HCT116 (cell line): ENCODE results near the gene CHRNG. TPM values are rescaled to one million over a fixed set of nuclear protein-coding genes. Genes with fewer than 3 reads are reported as not detected.

Experiments used
- ATAC-seq: fragments of 200-7000 bp; cut with Tn5 transposase; 2 replicates; pipeline ENCODE4 v1.9.1; 2020; ENCODE audit warnings: mild to moderate bottlenecking, moderate library complexity
- BruUV-seq: library from RNA; stranded (reverse); fragments of 400-500 nt; replicated peaks from 2 replicates; lab custom pipeline; 2021; lab: Mats Ljungman, UMichigan
- CTCF ChIA-PET: fragments of 300-600 bp; sonication (Branson Sonifier 250); formaldehyde crosslinking; loops from one replicate; lab custom pipeline; 2021; ENCODE audit warnings: antibody characterized with exemption; lab: Charles Lee
- POLR2A ChIA-PET: fragments of 300-600, 350-600 bp; sonication (Branson Sonifier 250); formaldehyde crosslinking; loops from one replicate; lab custom pipeline; 2021; ENCODE audit warnings: antibody characterized with exemption; lab: Charles Lee
- RAD21 ChIA-PET, 2 experiments: fragments of 300-600 bp; sonication (Branson Sonifier 250); formaldehyde crosslinking; loops; one replicate each; lab custom pipeline; 2023; ENCODE audit warnings: low total read pairs in 2 of 2; ENCODE audit not compliant: uncharacterized antibody in 2 of 2, unreplicated experiment in 2 of 2, low non-redundant PET in 1 of 2; lab: Charles Lee
- DNase-seq: peaks from one replicate; pipeline ENCODE4 v3.0.0-alpha.2; 2010; ENCODE audit warnings: low read depth, low spot score
- H2AFZ ChIP-seq: fragments of 200-600 bp; shearing (Covaris generic), sonication (generic); 2 replicates; pipeline ENCODE4 v1.6.1; 2017; ENCODE audit warnings: low read depth, mixed run types, mixed read lengths, antibody characterized with exemption, low read length; ENCODE audit not compliant: poor library complexity, severe bottlenecking
- H3K27ac ChIP-seq: 2 replicates; pipeline ENCODE4 v1.5.1; 2012; ENCODE audit warnings: low read depth, low read length
- H3K27me3 ChIP-seq: fragments of 200-600 bp; sonication (generic); 2 replicates; pipeline ENCODE4 v1.6.1; 2016; ENCODE audit warnings: mixed run types, low read length, mixed read lengths; ENCODE audit not compliant: insufficient read depth
- H3K36me3 ChIP-seq, 2 experiments: fragments of 200-500 bp in 1 of 2; fragments of 200-600 bp in 1 of 2; sonication (Bioruptor generic) in 1 of 2; sonication (generic) in 1 of 2; 2 replicates each; pipeline versions ENCODE4 v1.5.1 to v1.6.1; 2014 to 2016; ENCODE audit warnings: low read length in 2 of 2, inconsistent platforms in 1 of 2, mixed read lengths in 1 of 2, mixed run types in 1 of 2; ENCODE audit not compliant: insufficient read depth in 2 of 2, control insufficient read depth in 1 of 2
- H3K4me1 ChIP-seq, 2 experiments: fragments of 200-600 bp in 1 of 2; sonication (generic) in 1 of 2; 2 replicates each; pipeline versions ENCODE4 v1.5.1 to v1.6.1; 2012 to 2017; ENCODE audit warnings: low read length in 2 of 2, inconsistent platforms in 1 of 2, mild to moderate bottlenecking in 1 of 2, mixed read lengths in 1 of 2, mixed run types in 1 of 2, moderate library complexity in 1 of 2; ENCODE audit not compliant: insufficient read depth in 2 of 2, control insufficient read depth in 1 of 2
- H3K4me2 ChIP-seq: fragments of 200-600 bp; sonication (generic); 2 replicates; pipeline ENCODE4 v1.6.1; 2017; ENCODE audit warnings: mixed run types, low read length, mixed read lengths
- H3K4me3 ChIP-seq, 2 experiments: fragments of 200-600 bp in 1 of 2; sonication (generic) in 1 of 2; replicated peaks in 1 of 2; 2 replicates each; pipeline ENCODE4 v1.5.1; 2011 to 2016; ENCODE audit warnings: low read length in 2 of 2, control low read depth in 1 of 2, low read depth in 1 of 2, mild to moderate bottlenecking in 1 of 2, mixed read lengths in 1 of 2, mixed run types in 1 of 2
- H3K79me2 ChIP-seq: fragments of 200-600 bp; sonication (generic); 2 replicates; pipeline ENCODE4 v1.6.1; 2017; ENCODE audit warnings: mild to moderate bottlenecking, mixed run types, low read length, moderate library complexity, mixed read lengths; ENCODE audit not compliant: insufficient read depth
- H3K9ac ChIP-seq: fragments of 200-600 bp; sonication (generic); 2 replicates; pipeline ENCODE4 v1.6.1; 2016; ENCODE audit warnings: low read length, mixed read lengths
- H3K9me2 ChIP-seq: fragments of 200-600 bp; sonication (generic), shearing (Covaris generic); 2 replicates; pipeline ENCODE4 v1.6.1; 2017; ENCODE audit warnings: mixed run types, mild to moderate bottlenecking, moderate library complexity; ENCODE audit not compliant: insufficient read depth
- H3K9me3 ChIP-seq, 2 experiments: fragments of 200-500 bp in 1 of 2; fragments of 200-600 bp in 1 of 2; sonication (Bioruptor generic) in 1 of 2; sonication (generic) in 1 of 2; 2 replicates each; pipeline ENCODE4 v1.6.1; 2014 to 2017; ENCODE audit warnings: low read length in 2 of 2, mixed read lengths in 2 of 2, inconsistent platforms in 1 of 2, low read depth in 1 of 2, mild to moderate bottlenecking in 1 of 2, mixed run types in 1 of 2, moderate library complexity in 1 of 2; ENCODE audit not compliant: control insufficient read depth in 1 of 2, insufficient read depth in 1 of 2
- H4K20me1 ChIP-seq: fragments of 200-600 bp; sonication (generic), shearing (Covaris generic); 2 replicates; pipeline ENCODE4 v1.6.1; 2017; ENCODE audit warnings: mixed run types, mild to moderate bottlenecking, moderate library complexity; ENCODE audit not compliant: insufficient read depth
- CEBPB ChIP-seq: IDR thresholded peaks from 2 replicates; pipeline ENCODE4 v1.6.1; 2012; ENCODE audit warnings: low read depth
- EGR1 ChIP-seq: IDR thresholded peaks from 2 replicates; pipeline ENCODE4 v1.6.1; 2012; ENCODE audit warnings: low read depth
- ELF1 ChIP-seq: IDR thresholded peaks from 2 replicates; pipeline ENCODE4 v1.6.1; 2012; ENCODE audit warnings: low read depth, borderline replicate concordance
- EZH2 ChIP-seq: fragments of 200-600 bp; sonication (generic); IDR thresholded peaks from 2 replicates; pipeline ENCODE4 v1.6.1; 2017; ENCODE audit warnings: antibody characterized with exemption, mixed run types
- FOSL1 ChIP-seq: IDR thresholded peaks from 2 replicates; pipeline ENCODE4 v1.6.1; 2012; ENCODE audit warnings: low read depth
- JUND ChIP-seq: IDR thresholded peaks from 2 replicates; pipeline ENCODE4 v1.6.1; 2012
- RAD21 ChIP-seq: IDR thresholded peaks from 2 replicates; pipeline ENCODE4 v1.6.1; 2012; ENCODE audit warnings: low read depth, mild to moderate bottlenecking
- SIN3A ChIP-seq: IDR thresholded peaks from 2 replicates; pipeline ENCODE4 v1.6.1; 2012; ENCODE audit warnings: low read depth
- SP1 ChIP-seq: IDR thresholded peaks from 2 replicates; pipeline ENCODE4 v1.6.1; 2012; ENCODE audit warnings: low read depth
- SRF ChIP-seq: IDR thresholded peaks from 2 replicates; pipeline ENCODE4 v1.6.1; 2012; ENCODE audit warnings: low read depth
- TCF7L2 ChIP-seq: IDR thresholded peaks from 2 replicates; pipeline ENCODE4 v1.7.0; 2011; ENCODE audit warnings: borderline replicate concordance, inconsistent platforms; ENCODE audit not compliant: insufficient read depth, insufficient read length; ENCODE audit errors: extremely low read depth
- YY1 ChIP-seq: IDR thresholded peaks from 2 replicates; pipeline ENCODE4 v1.6.1; 2011; ENCODE audit warnings: low read length, low read depth, moderate library complexity, mild to moderate bottlenecking; ENCODE audit not compliant: insufficient replicate concordance; ENCODE audit errors: extremely low read depth
- ZBTB33 ChIP-seq: IDR thresholded peaks from 2 replicates; pipeline ENCODE4 v1.6.1; 2011; ENCODE audit warnings: mild to moderate bottlenecking, low read length, moderate library complexity; ENCODE audit not compliant: insufficient replicate concordance; ENCODE audit errors: extremely low read depth
- ZFX ChIP-seq: fragments of 450-650 bp; IDR thresholded peaks from 2 replicates; pipeline ENCODE4 v1.6.1; 2017
- ZNF274 ChIP-seq: fragments of 200-500 bp; sonication (Bioruptor generic); IDR thresholded peaks from 2 replicates; pipeline ENCODE4 v1.6.1; 2014; ENCODE audit warnings: mild to moderate bottlenecking, low read depth, low read length, inconsistent platforms
- intact Hi-C: fragments of 100-400 bp; cut with micrococcal nuclease; formaldehyde crosslinking; loops from 2 replicates; pipeline ENCODE4 v1.10.0; 2022
- total RNA-seq: library from RNA; stranded (reverse); gene quantifications from one replicate; pipeline ENCODE4 v1.2.1, GENCODE V29; 2021; ENCODE audit not compliant: unreplicated experiment
- TF ChIP-seq, protein P1 (sequence below): IDR thresholded peaks from 2 replicates; pipeline ENCODE4 v1.6.1; 2012

The CHRNG gene
- total RNA-seq, 1 experiment from 2014 or later: not detected

GRCh38 chr2:232588680-232589585, 49.4 kb downstream of the CHRNG start:
- BruUV-seq: no TSS peak
- Histone ChIP-seq H2AFZ (no peak overlapping the region), H3K36me3 (no peaks in the 10 kb centered on the region), H3K27me3 (no peaks in the 10 kb centered on the region), H3K9ac (no peak overlapping the region), H3K79me2 (no peaks in the 10 kb centered on the region), H3K9me3 (no peaks in the 10 kb centered on the region), H3K4me3 (no peak overlapping the region), H3K4me2 (peak overlapping the region; percentile 33), H4K20me1 (no peaks in the 10 kb centered on the region), H3K27ac (peak overlapping the region; percentile 10; the same call in 1 of the 2 replicates), H3K4me1 (peaks cover 26 to 34% of the 10 kb centered on the region in 2 experiments), H3K9me2 (no peaks in the 10 kb centered on the region)
- ChIA-PET CTCF (no interaction called here), POLR2A (no interaction called here), RAD21 (no interaction called here)
- intact Hi-C loops: no loop called here
- DNase-seq (no peak), ATAC-seq (no peak)
- TF ChIP-seq SRF (no peak), ZBTB33 (no peak)

DNA sequence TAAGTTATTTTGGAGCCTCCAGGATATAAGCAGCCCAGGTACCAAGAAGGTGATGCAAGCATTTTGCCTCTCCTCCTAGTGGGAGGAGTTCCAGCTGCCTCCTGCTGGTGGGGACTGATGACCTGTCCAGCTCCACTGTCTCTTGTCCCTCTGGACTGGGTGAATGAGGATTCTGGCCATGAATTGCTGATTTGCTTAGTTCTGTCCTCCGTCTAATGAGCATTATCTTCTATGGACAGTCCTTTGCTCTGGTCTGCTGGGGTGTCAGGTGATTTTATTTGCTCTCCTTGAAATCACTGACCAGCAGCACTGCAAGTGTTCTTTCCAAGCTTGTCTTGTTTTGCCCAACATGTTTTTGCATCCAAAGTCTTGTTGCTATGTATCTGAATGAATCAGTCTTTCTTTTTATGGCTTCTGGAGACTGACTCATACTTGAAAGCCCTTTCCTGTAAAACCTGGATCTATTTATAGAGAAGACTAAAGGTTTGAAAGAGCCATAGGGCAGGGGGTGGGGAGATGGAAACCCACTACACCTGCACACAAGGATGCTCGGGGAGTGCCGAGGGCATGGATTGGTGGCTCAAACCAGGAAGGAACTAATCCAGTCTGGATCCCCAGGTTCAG, 53.4 kb downstream of the CHRNG start:
- peak overlapping the region; percentile 66 for H2AFZ ChIP-seq
- ATAC-seq (peak; percentile 85), DNase-seq (peak; percentile 77)
- H3K9ac ChIP-seq: peak overlapping the region; percentile 50
- no peaks in the 10 kb centered on the region for H3K9me3 ChIP-seq
- no peaks in the 10 kb centered on the region for H4K20me1 ChIP-seq
- RAD21 ChIA-PET: no interaction called here
- H3K4me1 ChIP-seq: peaks cover 26 to 36% of the 10 kb centered on the region in 2 experiments
- POLR2A ChIA-PET: interaction anchor here (0.9 to 1.7 kb wide), 3 partner anchors 12 to 446 kb away, joined by 3 to 6 read pairs (median 4); partner anchors contain the start of genes EIF4E2 and TIGD1
- peak overlapping the region; percentile 80 for H3K4me2 ChIP-seq
- no peaks in the 10 kb centered on the region for H3K9me2 ChIP-seq
- no peaks in the 10 kb centered on the region for H3K79me2 ChIP-seq
- H3K4me3 ChIP-seq: peak overlapping the region; percentile 11 to 43; a peak in 3 of 4 replicates
- no peaks in the 10 kb centered on the region for H3K27me3 ChIP-seq
- intact Hi-C loops: no loop called here
- no TSS peak for BruUV-seq
- H3K36me3 ChIP-seq: no peaks in the 10 kb centered on the region
- peak overlapping the region; percentile 57 for H3K27ac ChIP-seq
- CTCF ChIA-PET: interaction anchor here (1.1 to 1.4 kb wide), 3 partner anchors 10 to 12 kb away, joined by 3 read pairs; no protein-coding TSS in a partner anchor
- no peak for TF ChIP-seq TCF7L2
- TF ChIP-seq FOSL1: peak; percentile 84
- TF ChIP-seq SIN3A: no peak
- TF ChIP-seq SRF: peak; percentile 49; the same call in 1 of the 2 replicates
- no peak for TF ChIP-seq ZFX
- TF ChIP-seq JUND: peak; percentile 83
- TF ChIP-seq EGR1: 0 out of 2 replicates have a peak, but pooled peaks have one; percentile 21
- peak; percentile 76 for TF ChIP-seq CEBPB
- no peak for TF ChIP-seq ZNF274
- peak; percentile 75 for TF ChIP-seq SP1
- TF ChIP-seq, protein P1, sequence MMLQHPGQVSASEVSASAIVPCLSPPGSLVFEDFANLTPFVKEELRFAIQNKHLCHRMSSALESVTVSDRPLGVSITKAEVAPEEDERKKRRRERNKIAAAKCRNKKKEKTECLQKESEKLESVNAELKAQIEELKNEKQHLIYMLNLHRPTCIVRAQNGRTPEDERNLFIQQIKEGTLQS: peak; percentile 61; the same call in 1 of the 2 replicates
- TF ChIP-seq ELF1: no peak
- peak; percentile 26 for TF ChIP-seq RAD21
- TF ChIP-seq EZH2: no peak
- TF ChIP-seq YY1: no peak
